WTC11 (cell line): ENCODE results near the gene MPC1.

ENCODE experiments used
- AFF4 ChIP-seq: sonication (generic); formaldehyde crosslinking; IDR thresholded peaks from 2 replicates; pipeline ENCODE4 v1.8.1; 2023; ENCODE audit warnings: mild to moderate bottlenecking, missing genetic modification reagents, borderline replicate concordance
- FOXK1 ChIP-seq: sonication (generic); formaldehyde crosslinking; IDR thresholded peaks from 2 replicates; pipeline ENCODE4 v1.8.0; 2022; ENCODE audit warnings: mild to moderate bottlenecking, moderate library complexity, missing genetic modification reagents
- TF ChIP-seq, protein P1 (sequence below): fragments of 200-600 bp; IDR thresholded peaks from 2 replicates; pipeline ENCODE4 v1.8.0; 2022; ENCODE audit warnings: antibody characterized with exemption

- no peak for TF ChIP-seq AFF4 (CRISPR knock-in tag)
- TF ChIP-seq, protein P1, sequence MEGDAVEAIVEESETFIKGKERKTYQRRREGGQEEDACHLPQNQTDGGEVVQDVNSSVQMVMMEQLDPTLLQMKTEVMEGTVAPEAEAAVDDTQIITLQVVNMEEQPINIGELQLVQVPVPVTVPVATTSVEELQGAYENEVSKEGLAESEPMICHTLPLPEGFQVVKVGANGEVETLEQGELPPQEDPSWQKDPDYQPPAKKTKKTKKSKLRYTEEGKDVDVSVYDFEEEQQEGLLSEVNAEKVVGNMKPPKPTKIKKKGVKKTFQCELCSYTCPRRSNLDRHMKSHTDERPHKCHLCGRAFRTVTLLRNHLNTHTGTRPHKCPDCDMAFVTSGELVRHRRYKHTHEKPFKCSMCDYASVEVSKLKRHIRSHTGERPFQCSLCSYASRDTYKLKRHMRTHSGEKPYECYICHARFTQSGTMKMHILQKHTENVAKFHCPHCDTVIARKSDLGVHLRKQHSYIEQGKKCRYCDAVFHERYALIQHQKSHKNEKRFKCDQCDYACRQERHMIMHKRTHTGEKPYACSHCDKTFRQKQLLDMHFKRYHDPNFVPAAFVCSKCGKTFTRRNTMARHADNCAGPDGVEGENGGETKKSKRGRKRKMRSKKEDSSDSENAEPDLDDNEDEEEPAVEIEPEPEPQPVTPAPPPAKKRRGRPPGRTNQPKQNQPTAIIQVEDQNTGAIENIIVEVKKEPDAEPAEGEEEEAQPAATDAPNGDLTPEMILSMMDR: no peak
- no peak for TF ChIP-seq FOXK1
Measured at GRCh38 chr6:166377721-166378120, 5.0 kb downstream of the MPC1 start.
